C4-2B (cell line): ENCODE data around the gene UCHL3.

Source experiments
- ZFX ChIP-seq: fragments of 450-650 bp; IDR thresholded peaks from 2 replicates; pipeline ENCODE4 v1.6.1; 2017
- TF ChIP-seq, protein P1 (sequence below): fragments of 450-650 bp; conservative IDR thresholded peaks from 2 replicates; pipeline ENCODE4 v1.5.1; 2017; ENCODE audit warnings: mild to moderate bottlenecking

DNA sequence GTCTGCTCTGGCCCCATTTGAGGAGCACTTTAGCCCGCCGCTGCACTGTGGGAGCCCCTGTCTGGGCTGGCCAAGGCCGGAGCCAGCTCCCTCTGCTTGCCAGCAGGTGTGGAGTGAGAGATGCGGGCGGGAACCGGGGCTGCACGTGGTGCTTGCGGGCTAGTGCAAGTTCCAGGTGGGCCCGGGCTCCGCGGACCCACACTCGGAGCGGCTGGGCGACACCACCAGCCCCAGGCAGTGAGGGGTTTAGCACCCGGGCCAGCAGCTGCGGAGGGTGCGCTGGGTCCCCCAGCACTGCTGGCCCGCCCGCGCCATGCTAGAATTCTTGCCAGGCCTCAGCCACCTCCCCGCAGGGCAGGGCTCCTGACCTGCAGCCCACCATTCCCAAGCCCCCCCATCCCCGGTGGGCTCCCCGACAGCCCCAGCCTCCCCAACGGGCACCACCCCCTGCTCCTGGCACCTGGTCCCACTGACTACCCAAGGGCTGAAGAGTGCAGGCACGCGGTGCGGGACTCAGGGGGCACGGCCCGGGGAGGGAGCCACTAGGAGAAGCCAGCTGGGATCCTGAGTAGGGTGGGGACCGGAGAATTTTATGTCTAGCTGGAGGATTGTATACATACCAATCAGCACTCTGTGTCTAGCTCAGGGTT is 31.0 kb upstream of the UCHL3 start:
- TF ChIP-seq, protein P1, sequence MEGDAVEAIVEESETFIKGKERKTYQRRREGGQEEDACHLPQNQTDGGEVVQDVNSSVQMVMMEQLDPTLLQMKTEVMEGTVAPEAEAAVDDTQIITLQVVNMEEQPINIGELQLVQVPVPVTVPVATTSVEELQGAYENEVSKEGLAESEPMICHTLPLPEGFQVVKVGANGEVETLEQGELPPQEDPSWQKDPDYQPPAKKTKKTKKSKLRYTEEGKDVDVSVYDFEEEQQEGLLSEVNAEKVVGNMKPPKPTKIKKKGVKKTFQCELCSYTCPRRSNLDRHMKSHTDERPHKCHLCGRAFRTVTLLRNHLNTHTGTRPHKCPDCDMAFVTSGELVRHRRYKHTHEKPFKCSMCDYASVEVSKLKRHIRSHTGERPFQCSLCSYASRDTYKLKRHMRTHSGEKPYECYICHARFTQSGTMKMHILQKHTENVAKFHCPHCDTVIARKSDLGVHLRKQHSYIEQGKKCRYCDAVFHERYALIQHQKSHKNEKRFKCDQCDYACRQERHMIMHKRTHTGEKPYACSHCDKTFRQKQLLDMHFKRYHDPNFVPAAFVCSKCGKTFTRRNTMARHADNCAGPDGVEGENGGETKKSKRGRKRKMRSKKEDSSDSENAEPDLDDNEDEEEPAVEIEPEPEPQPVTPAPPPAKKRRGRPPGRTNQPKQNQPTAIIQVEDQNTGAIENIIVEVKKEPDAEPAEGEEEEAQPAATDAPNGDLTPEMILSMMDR: no peak
- TF ChIP-seq ZFX: no peak
